Neural progenitor cell (in vitro differentiated cells): Measurements from ENCODE around the gene SASS6. TPM values are rescaled to one million over a fixed set of nuclear protein-coding genes. Genes with fewer than 3 reads are reported as not detected.
A peak's percentile ranks its signal among the peaks of the same experiment; 100 is the strongest.

Experiments used
- DNase-seq: peaks from one replicate; pipeline ENCODE4 v3.0.0-alpha.2; 2016; ENCODE audit warnings: low spot score
- H2AFZ ChIP-seq: fragments of 200-600 bp; sonication (generic); replicated peaks from 2 replicates; pipeline ENCODE4 v1.6.1; 2016; ENCODE audit warnings: antibody characterized with exemption
- H3F3A ChIP-seq: fragments of 200-600 bp; sonication (generic); 2 replicates; pipeline ENCODE4 v1.6.1; 2016; ENCODE audit warnings: antibody characterized with exemption, low read depth
- H3K27ac ChIP-seq: fragments of 200-600 bp; sonication (generic); 2 replicates; pipeline ENCODE4 v1.5.1; 2016; ENCODE audit warnings: mild to moderate bottlenecking
- H3K27me3 ChIP-seq: fragments of 200-600 bp; sonication (generic); 2 replicates; pipeline ENCODE4 v1.6.1; 2016; ENCODE audit warnings: mild to moderate bottlenecking, moderate library complexity
- H3K36me3 ChIP-seq: fragments of 200-600 bp; sonication (generic); 2 replicates; pipeline ENCODE4 v1.5.1; 2016
- H3K4me1 ChIP-seq: fragments of 200-600 bp; sonication (generic); 2 replicates; pipeline ENCODE4 v1.6.1; 2016; ENCODE audit warnings: mixed run types
- H3K4me2 ChIP-seq: fragments of 200-600 bp; sonication (generic); 2 replicates; pipeline ENCODE4 v1.6.1; 2016
- H3K4me3 ChIP-seq: fragments of 200-600 bp; sonication (generic); 2 replicates; pipeline ENCODE4 v1.5.1; 2016
- H3K79me2 ChIP-seq: fragments of 200-600 bp; sonication (generic); 2 replicates; pipeline ENCODE4 v1.6.1; 2016; ENCODE audit warnings: low read depth
- H3K9ac ChIP-seq: fragments of 200-600 bp; sonication (generic); 2 replicates; pipeline ENCODE4 v1.6.1; 2016
- H3K9me3 ChIP-seq: fragments of 200-600 bp; sonication (generic); 2 replicates; pipeline ENCODE4 v1.5.1; 2016; ENCODE audit warnings: low read depth
- H4K20me1 ChIP-seq: fragments of 200-600 bp; sonication (generic); 2 replicates; pipeline ENCODE4 v1.6.1; 2016; ENCODE audit warnings: low read depth
- H3K27ac Mint-ChIP-seq: 3 replicates; pipeline ENCODE4 v1.8.0; 2021; ENCODE audit warnings: mixed read lengths
- H3K27me3 Mint-ChIP-seq: 2 replicates; pipeline ENCODE4 v1.8.0; 2022; ENCODE audit warnings: low read depth, mild to moderate bottlenecking, inconsistent platforms, moderate library complexity, mixed read lengths; ENCODE audit not compliant: insufficient read depth
- H3K36me3 Mint-ChIP-seq: 3 replicates; pipeline ENCODE4 v1.8.0; 2021; ENCODE audit warnings: mixed read lengths
- H3K4me1 Mint-ChIP-seq: 3 replicates; pipeline ENCODE4 v1.8.0; 2021; ENCODE audit warnings: mixed read lengths
- H3K4me3 Mint-ChIP-seq: 3 replicates; pipeline ENCODE4 v1.8.0; 2021; ENCODE audit warnings: mild to moderate bottlenecking, moderate library complexity, mixed read lengths
- H3K9me3 Mint-ChIP-seq: 3 replicates; pipeline ENCODE4 v1.8.0; 2020; ENCODE audit warnings: mixed read lengths
- EZH2 ChIP-seq: fragments of 200-600 bp; sonication (generic); IDR thresholded peaks from 2 replicates; pipeline ENCODE4 v1.6.1; 2017; ENCODE audit warnings: antibody characterized with exemption, mild to moderate bottlenecking, moderate library complexity
- EZH2phosphoT487 ChIP-seq: fragments of 200-600 bp; sonication (generic); IDR thresholded peaks from 2 replicates; pipeline ENCODE4 v1.6.1; 2017; ENCODE audit warnings: antibody characterized with exemption
- small RNA-seq: library from RNA; depleted of rRNA; stranded (forward); fragments of <200 nt; gene quantifications from one replicate; pipeline ENCODE3, GENCODE V24; 2015
- total RNA-seq: library from RNA; depleted of rRNA; stranded (reverse); fragments of >200 nt; gene quantifications from 2 replicates; pipeline ENCODE4 v1.2.3, GENCODE V29; 2015; ENCODE audit warnings: low replicate concordance
- TF ChIP-seq, protein P1 (sequence below): fragments of 200-600 bp; sonication (generic); IDR thresholded peaks from 2 replicates; pipeline ENCODE4 v1.5.1; 2017; ENCODE audit warnings: antibody characterized with exemption, mild to moderate bottlenecking

SASS6 gene
- total RNA-seq, 1 donor from 2014 or later, result 31.7 TPM

- no peaks in the 10 kb centered on the region for H3K27me3 Mint-ChIP-seq
- Histone ChIP-seq H3K4me2 (peak overlapping the region; percentile 87), H3K9me3 (no peaks in the 10 kb centered on the region), H3K4me3 (peak overlapping the region; percentile 99), H3K9ac (peak overlapping the region; percentile 98), H3F3A (peaks cover 28% of the 10 kb centered on the region), H3K4me1 (peaks cover 20% of the 10 kb centered on the region), H3K36me3 (no peaks in the 10 kb centered on the region), H3K27me3 (no peaks in the 10 kb centered on the region), H3K79me2 (peaks cover 62% of the 10 kb centered on the region), H4K20me1 (peaks cover 26% of the 10 kb centered on the region), H2AFZ (peak overlapping the region; percentile 99), H3K27ac (peak overlapping the region; percentile 98)
- peak overlapping the region; percentile 99 for H3K27ac Mint-ChIP-seq
- H3K36me3 Mint-ChIP-seq, result peaks cover 7% of the 10 kb centered on the region
- DNase-seq, result peak; percentile 16
- no peaks in the 10 kb centered on the region for H3K9me3 Mint-ChIP-seq
- peaks cover 35% of the 10 kb centered on the region for H3K4me1 Mint-ChIP-seq
- H3K4me3 Mint-ChIP-seq, result peak overlapping the region; percentile 98
- TF ChIP-seq EZH2 (no peak), EZH2phosphoT487 (no peak)
- TF ChIP-seq, protein P1, sequence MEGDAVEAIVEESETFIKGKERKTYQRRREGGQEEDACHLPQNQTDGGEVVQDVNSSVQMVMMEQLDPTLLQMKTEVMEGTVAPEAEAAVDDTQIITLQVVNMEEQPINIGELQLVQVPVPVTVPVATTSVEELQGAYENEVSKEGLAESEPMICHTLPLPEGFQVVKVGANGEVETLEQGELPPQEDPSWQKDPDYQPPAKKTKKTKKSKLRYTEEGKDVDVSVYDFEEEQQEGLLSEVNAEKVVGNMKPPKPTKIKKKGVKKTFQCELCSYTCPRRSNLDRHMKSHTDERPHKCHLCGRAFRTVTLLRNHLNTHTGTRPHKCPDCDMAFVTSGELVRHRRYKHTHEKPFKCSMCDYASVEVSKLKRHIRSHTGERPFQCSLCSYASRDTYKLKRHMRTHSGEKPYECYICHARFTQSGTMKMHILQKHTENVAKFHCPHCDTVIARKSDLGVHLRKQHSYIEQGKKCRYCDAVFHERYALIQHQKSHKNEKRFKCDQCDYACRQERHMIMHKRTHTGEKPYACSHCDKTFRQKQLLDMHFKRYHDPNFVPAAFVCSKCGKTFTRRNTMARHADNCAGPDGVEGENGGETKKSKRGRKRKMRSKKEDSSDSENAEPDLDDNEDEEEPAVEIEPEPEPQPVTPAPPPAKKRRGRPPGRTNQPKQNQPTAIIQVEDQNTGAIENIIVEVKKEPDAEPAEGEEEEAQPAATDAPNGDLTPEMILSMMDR, result no peak
These were observed 95.7 kb downstream of the SASS6 start for GRCh38 chr1:100036718-100037655.

DNA sequence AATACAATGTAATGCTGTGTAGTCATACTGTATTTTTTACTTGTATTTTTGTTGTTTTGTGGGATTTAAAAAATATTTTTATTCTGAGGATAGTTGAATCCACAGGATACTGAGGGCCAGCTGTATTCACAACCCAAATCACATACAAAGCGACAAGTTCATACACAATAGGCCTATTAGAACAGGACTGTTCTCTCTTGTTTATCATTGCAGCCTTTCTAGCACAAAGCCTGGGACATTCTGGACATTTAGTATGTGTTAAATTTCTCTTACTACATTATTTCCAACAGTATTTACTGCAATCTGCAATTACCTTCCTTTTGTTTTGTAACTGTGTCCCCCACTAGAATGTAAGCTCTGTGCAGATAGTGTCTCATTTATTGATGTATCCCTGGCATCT lies 97.5 kb downstream of the SASS6 start:
- Histone ChIP-seq H3K4me2 (peak overlapping the region; percentile 6), H3K79me2 (peaks cover 44% of the 10 kb centered on the region), H3K36me3 (no peaks in the 10 kb centered on the region), H3K4me1 (peaks cover 16% of the 10 kb centered on the region), H3K27me3 (no peaks in the 10 kb centered on the region), H3F3A (peaks cover 26% of the 10 kb centered on the region), H3K4me3 (no peak overlapping the region), H4K20me1 (peaks cover 11% of the 10 kb centered on the region), H2AFZ (no peak overlapping the region), H3K9ac (no peak overlapping the region), H3K9me3 (no peaks in the 10 kb centered on the region), H3K27ac (peak overlapping the region; percentile 17)
- Mint-ChIP-seq H3K27ac (no peak overlapping the region), H3K27me3 (no peaks in the 10 kb centered on the region), H3K4me3 (peak overlapping the region; percentile 64), H3K4me1 (peaks cover 29% of the 10 kb centered on the region), H3K9me3 (no peaks in the 10 kb centered on the region), H3K36me3 (peaks cover 7% of the 10 kb centered on the region)
- no peak for DNase-seq
- TF ChIP-seq EZH2phosphoT487 (no peak), EZH2 (no peak)
- TF ChIP-seq, protein P1, result no peak

- Histone ChIP-seq H3K27me3 (no peaks in the 10 kb centered on the region), H3K36me3 (no peaks in the 10 kb centered on the region), H3F3A (peaks cover 26% of the 10 kb centered on the region), H3K4me1 (peaks cover 9% of the 10 kb centered on the region), H2AFZ (no peak overlapping the region), H4K20me1 (peaks cover 6% of the 10 kb centered on the region), H3K79me2 (peaks cover 36% of the 10 kb centered on the region), H3K4me2 (peak overlapping the region; percentile 6), H3K4me3 (no peak overlapping the region), H3K9ac (no peak overlapping the region), H3K9me3 (no peaks in the 10 kb centered on the region), H3K27ac (no peak overlapping the region)
- H3K9me3 Mint-ChIP-seq, result no peaks in the 10 kb centered on the region
- peak; percentile 46 for DNase-seq
- H3K27ac Mint-ChIP-seq, result no peak overlapping the region
- peaks cover 23% of the 10 kb centered on the region for H3K4me1 Mint-ChIP-seq
- no peaks in the 10 kb centered on the region for H3K27me3 Mint-ChIP-seq
- H3K4me3 Mint-ChIP-seq, result no peak overlapping the region
- peaks cover 7% of the 10 kb centered on the region for H3K36me3 Mint-ChIP-seq
- TF ChIP-seq, protein P1, result peak; percentile 63
- TF ChIP-seq EZH2, result no peak
- no peak for TF ChIP-seq EZH2phosphoT487
These were observed 98.3 kb downstream of the SASS6 start for GRCh38 chr1:100034470-100034869.

Small RNA genes lying within 50 kb of the gene (small RNA-seq; reads per million reads assigned to genes)
- gene AC093019.1, result not detected

Other genes starting within 250 kb of the SASS6 start
- gene SLC35A3, start 162.9 kb downstream of the SASS6 start, total RNA-seq, result 22.5 and 38.9 TPM in 2 replicates
- gene TRMT13, start 233 bp upstream of the SASS6 start, total RNA-seq, result 19.7 and 28.8 TPM in 2 replicates
- 0.54 and 0.87 TPM in 2 replicates for gene LRRC39, start 45.3 kb upstream of the SASS6 start, total RNA-seq
- 9.0 and 13.7 TPM in 2 replicates for gene DBT, start 116.9 kb upstream of the SASS6 start, total RNA-seq
- gene RTCA, start 133.3 kb upstream of the SASS6 start, total RNA-seq, result 34.1 and 69.7 TPM in 2 replicates
- gene CDC14A, start 219.6 kb upstream of the SASS6 start, total RNA-seq, result 26.9 and 37.0 TPM in 2 replicates